Smooth muscle cell (in vitro differentiated cells): ENCODE measurements around the gene CES4A. TPM values are rescaled to one million over a fixed set of nuclear protein-coding genes. Genes with fewer than 3 reads are reported as not detected.

Source experiments
- DNase-seq: peaks from one replicate; lab custom pipeline; 2025; ENCODE audit not compliant: unreplicated experiment; lab: John Stamatoyannopoulos, UW
- H2AFZ ChIP-seq: fragments of 200-600 bp; sonication (generic); 2 replicates; pipeline ENCODE4 v1.6.0; 2016; ENCODE audit warnings: antibody characterized with exemption, low read depth, mild to moderate bottlenecking
- H3F3A ChIP-seq: fragments of 200-600 bp; sonication (generic); 2 replicates; pipeline ENCODE4 v1.6.0; 2017; ENCODE audit warnings: antibody characterized with exemption, low read depth
- H3K27ac ChIP-seq: fragments of 200-600 bp; sonication (generic); 2 replicates; pipeline ENCODE4 v1.5.1; 2016; ENCODE audit warnings: low read depth, mild to moderate bottlenecking
- H3K27me3 ChIP-seq: fragments of 200-600 bp; sonication (generic); 2 replicates; pipeline ENCODE4 v1.6.1; 2016; ENCODE audit warnings: low read depth, mild to moderate bottlenecking
- H3K36me3 ChIP-seq: fragments of 200-600 bp; sonication (generic); 2 replicates; pipeline ENCODE4 v1.5.1; 2016; ENCODE audit warnings: low read depth
- H3K4me1 ChIP-seq: fragments of 200-600 bp; sonication (generic); 2 replicates; pipeline ENCODE4 v1.5.1; 2016; ENCODE audit warnings: low read depth
- H3K4me2 ChIP-seq: fragments of 200-600 bp; sonication (generic); 2 replicates; pipeline ENCODE4 v1.6.0; 2016; ENCODE audit warnings: mild to moderate bottlenecking
- H3K4me3 ChIP-seq: fragments of 200-600 bp; sonication (generic); 2 replicates; pipeline ENCODE4 v1.5.1; 2016; ENCODE audit warnings: mild to moderate bottlenecking
- H3K79me2 ChIP-seq: fragments of 200-600 bp; sonication (generic); 2 replicates; pipeline ENCODE4 v1.6.0; 2016; ENCODE audit warnings: low read depth, mild to moderate bottlenecking
- H3K9ac ChIP-seq: fragments of 200-600 bp; sonication (generic); 2 replicates; pipeline ENCODE4 v1.6.0; 2016; ENCODE audit warnings: low read depth
- H3K9me3 ChIP-seq: fragments of 200-600 bp; sonication (generic); replicated peaks from 2 replicates; pipeline ENCODE4 v1.5.1; 2016; ENCODE audit warnings: low read depth
- H4K20me1 ChIP-seq: fragments of 200-600 bp; sonication (generic); 2 replicates; pipeline ENCODE4 v1.6.0; 2016; ENCODE audit warnings: low read depth
- CTCF ChIP-seq: fragments of 200-600 bp; sonication (generic); IDR thresholded peaks from 2 replicates; pipeline ENCODE4 v1.5.1; 2017; ENCODE audit warnings: borderline replicate concordance, mild to moderate bottlenecking, antibody characterized with exemption; ENCODE audit not compliant: insufficient read depth, poor library complexity, severe bottlenecking
- WGBS: methylation state at CpG from one replicate; pipeline ENCODE4 v1.1.7; 2016; ENCODE audit warnings: low lambda C conversion rate; 5-methylcytosine and 5-hydroxymethylcytosine counted together
- polyA plus RNA-seq: library from polyadenylated mRNA; unstranded; fragments of >200 nt; fragmentation: Nextera tagmentation; extraction: Ambion mirVana; gene quantifications from 2 replicates; pipeline ENCODE4 v1.2.1, GENCODE V29; 2016
- total RNA-seq: library from RNA; depleted of rRNA; stranded (reverse); fragments of >200 nt; gene quantifications from 2 replicates; pipeline ENCODE4 v1.2.3, GENCODE V29; 2014

The CES4A gene
- total and polyA plus RNA-seq, 2 experiments from 2014 or later = 0.63 to 0.93 TPM

DNA sequence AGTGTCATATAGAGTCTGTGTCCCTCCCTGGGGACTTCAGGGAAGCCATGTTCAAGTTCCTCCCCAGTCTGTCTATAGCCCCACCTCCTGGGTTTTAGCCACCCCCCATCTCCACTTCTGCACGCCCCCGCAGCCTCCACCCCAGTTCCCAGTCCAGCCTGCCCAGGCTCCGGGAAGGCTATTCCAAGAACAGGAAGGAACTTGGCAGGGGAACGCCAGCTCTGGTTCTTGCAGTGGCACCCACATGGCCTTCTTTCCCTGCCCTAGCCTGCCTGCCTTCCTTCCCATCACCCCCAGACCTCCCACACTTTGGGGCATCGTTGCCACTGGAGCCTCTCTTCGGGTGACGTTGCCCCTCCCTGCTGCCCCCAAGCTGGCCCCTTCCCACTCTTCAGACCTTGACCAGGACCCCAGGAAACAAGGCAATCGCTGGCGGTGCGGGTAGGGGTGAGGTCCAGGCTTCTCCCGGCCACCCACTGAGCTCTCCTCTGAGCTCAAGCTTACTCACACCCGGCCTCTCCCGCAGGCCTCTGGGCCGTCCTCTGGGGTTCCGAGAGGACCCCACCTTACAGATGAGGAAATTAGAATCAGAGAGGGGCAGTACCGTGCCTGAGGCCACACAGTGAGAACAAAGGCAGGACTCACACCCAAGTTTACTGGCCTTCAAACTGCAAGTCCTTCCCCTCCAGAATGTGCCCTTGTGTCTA is 9.2 kb upstream of the CES4A start:
- no peaks in the 10 kb centered on the region for H3K9me3 ChIP-seq
- no peak overlapping the region for H2AFZ ChIP-seq
- no peaks in the 10 kb centered on the region for H4K20me1 ChIP-seq
- no peaks in the 10 kb centered on the region for H3K4me1 ChIP-seq
- no peak overlapping the region for H3K9ac ChIP-seq
- DNase-seq = no peak
- H3K4me2 ChIP-seq = no peak overlapping the region
- H3K4me3 ChIP-seq = no peak overlapping the region
- no peaks in the 10 kb centered on the region for H3K36me3 ChIP-seq
- no peaks in the 10 kb centered on the region for H3K27me3 ChIP-seq
- H3F3A ChIP-seq = no peaks in the 10 kb centered on the region
- TF ChIP-seq CTCF = no peak
- no peaks in the 10 kb centered on the region for H3K79me2 ChIP-seq
- no peak overlapping the region for H3K27ac ChIP-seq
- WGBS = 74% methylated on average over 14 of the region's 16 CpGs

DNA sequence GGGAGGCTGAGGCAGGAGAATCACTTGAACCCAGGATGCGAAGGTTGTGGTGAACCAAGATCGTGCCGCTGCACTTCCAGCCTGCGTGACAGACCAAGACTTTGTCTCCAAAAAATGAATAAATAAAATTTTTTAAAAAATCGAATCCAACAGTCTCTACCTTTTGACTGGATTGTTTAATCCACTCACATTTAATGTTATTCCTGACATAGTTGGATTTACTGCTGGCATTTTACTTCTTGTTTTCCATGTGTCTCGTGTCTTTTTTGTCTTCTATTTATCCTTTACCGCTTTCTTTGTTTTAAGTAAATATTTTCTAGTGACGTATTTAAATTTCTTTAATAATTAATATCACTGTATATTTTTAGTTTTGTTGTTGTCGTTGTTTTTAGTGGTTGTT is 5.4 kb upstream of the CES4A start:
- H3K9ac ChIP-seq = no peak overlapping the region
- H3K4me2 ChIP-seq = no peak overlapping the region
- H3K9me3 ChIP-seq = no peaks in the 10 kb centered on the region
- H2AFZ ChIP-seq = no peak overlapping the region
- H3K36me3 ChIP-seq = no peaks in the 10 kb centered on the region
- H3K79me2 ChIP-seq = no peaks in the 10 kb centered on the region
- no peaks in the 10 kb centered on the region for H3F3A ChIP-seq
- no peak overlapping the region for H3K27ac ChIP-seq
- no peaks in the 10 kb centered on the region for H4K20me1 ChIP-seq
- H3K4me1 ChIP-seq = no peaks in the 10 kb centered on the region
- no peak for DNase-seq
- no peaks in the 10 kb centered on the region for H3K27me3 ChIP-seq
- no peak overlapping the region for H3K4me3 ChIP-seq
- 91% methylated on average over 9 of the region's 9 CpGs for WGBS
- no peak for TF ChIP-seq CTCF

DNA sequence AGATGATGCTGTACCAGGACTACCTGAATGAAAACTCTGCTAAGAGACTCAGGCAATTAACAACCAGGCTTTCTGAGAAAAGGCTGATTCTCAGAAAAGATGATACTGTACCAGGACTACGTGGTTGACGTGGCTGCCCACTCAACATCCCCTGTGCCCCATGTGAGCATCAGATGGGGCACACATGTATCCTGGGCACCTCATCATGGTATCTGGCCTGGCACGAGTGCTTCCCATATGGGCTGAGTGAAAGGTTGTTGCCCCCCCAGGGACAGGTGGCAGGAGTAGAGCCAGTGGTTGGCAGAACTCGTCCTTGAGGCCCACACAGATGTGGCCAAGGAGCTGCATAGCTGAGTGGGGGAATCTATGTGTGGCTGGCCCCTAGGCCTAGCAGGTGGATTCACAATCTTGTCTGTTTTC is 3.5 kb upstream of the CES4A start:
- Histone ChIP-seq H3K4me3 (no peak overlapping the region), H4K20me1 (no peaks in the 10 kb centered on the region), H3K4me2 (no peak overlapping the region), H3K9me3 (no peaks in the 10 kb centered on the region), H3F3A (no peaks in the 10 kb centered on the region), H3K4me1 (no peaks in the 10 kb centered on the region), H3K9ac (no peak overlapping the region), H3K27me3 (no peaks in the 10 kb centered on the region), H3K27ac (no peak overlapping the region), H2AFZ (no peak overlapping the region), H3K36me3 (no peaks in the 10 kb centered on the region), H3K79me2 (no peaks in the 10 kb centered on the region)
- WGBS = 91% methylated on average over 4 of the region's 4 CpGs
- TF ChIP-seq CTCF = no peak
- no peak for DNase-seq

DNA sequence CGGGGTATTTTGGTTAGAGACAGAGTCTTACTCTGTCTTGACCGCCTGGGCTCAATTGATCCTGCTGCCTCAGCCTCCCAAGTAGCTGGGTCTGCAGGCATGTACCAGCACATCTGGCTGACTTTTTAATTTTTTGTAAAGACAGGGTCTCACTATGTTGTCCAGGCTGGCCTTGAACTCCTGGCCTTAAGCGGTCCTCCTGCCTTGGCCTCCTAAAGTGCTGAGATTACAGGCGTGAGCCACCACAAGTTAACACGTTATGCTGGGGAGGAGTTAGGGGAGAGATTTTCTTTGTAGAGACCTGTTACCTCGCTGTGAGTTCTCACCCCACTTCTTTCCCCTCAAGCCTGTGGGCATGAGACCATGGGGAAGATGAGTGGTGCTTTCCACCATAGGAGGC is 1.8 kb upstream of the CES4A start:
- Histone ChIP-seq H3F3A (no peaks in the 10 kb centered on the region), H3K27me3 (no peaks in the 10 kb centered on the region), H3K27ac (no peak overlapping the region), H4K20me1 (no peaks in the 10 kb centered on the region), H3K4me1 (no peaks in the 10 kb centered on the region), H2AFZ (no peak overlapping the region), H3K4me2 (no peak overlapping the region), H3K9ac (no peak overlapping the region), H3K4me3 (no peak overlapping the region), H3K36me3 (no peaks in the 10 kb centered on the region), H3K9me3 (no peaks in the 10 kb centered on the region), H3K79me2 (no peaks in the 10 kb centered on the region)
- no peak for DNase-seq
- no peak for TF ChIP-seq CTCF
- WGBS = 94% methylated on average over 6 of the region's 6 CpGs
